Right lung (tissue), 5 donors: ENCODE data around the gene RBFOX2. TPM values are rescaled to one million over a fixed set of nuclear protein-coding genes. Genes with fewer than 3 reads are reported as not detected.
"Not testable (repeated sequence)": the region's sequence is repeated elsewhere in the genome, so short reads cannot be mapped to it uniquely, and the experiment has no call there.

Experiments used
- DNase-seq, 2 donors: peaks; one replicate each; pipeline ENCODE4 v3.0.0-alpha.2; 2013
- polyA plus RNA-seq, 5 donors: library from polyadenylated mRNA; unstranded; fragments of 120-200 nt; gene quantifications; one replicate each; pipeline versions ENCODE4 v1.2.1 to v1.2.3, GENCODE V29; 2013; ENCODE audit warnings: inconsistent platforms in 1 of 5, low replicate concordance in 1 of 5; ENCODE audit not compliant: insufficient read length in 5 of 5, insufficient read depth in 1 of 5

Gene RBFOX2
- polyA plus RNA-seq, 5 donors, result 121 to 167 (median 156) TPM

DNA sequence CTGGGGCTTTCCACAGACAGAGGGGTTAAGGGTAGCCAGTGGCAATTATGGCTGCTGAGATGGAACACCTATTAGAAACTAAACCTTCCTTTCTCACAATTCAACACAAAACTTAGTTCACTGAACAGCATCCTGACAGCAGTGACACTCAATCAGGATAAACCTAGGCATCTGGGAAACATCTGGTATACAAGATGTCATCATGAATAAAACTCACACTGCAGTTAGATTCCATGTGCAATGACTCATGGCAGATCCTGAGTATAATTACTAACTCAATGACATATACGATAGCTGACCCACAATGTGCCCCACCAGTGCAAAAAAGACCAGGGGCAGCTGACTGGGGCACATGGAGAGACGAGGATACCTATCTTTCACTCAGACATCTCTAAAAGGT is 17.7 kb downstream of the RBFOX2 start:
- DNase-seq, result no peak

DNA sequence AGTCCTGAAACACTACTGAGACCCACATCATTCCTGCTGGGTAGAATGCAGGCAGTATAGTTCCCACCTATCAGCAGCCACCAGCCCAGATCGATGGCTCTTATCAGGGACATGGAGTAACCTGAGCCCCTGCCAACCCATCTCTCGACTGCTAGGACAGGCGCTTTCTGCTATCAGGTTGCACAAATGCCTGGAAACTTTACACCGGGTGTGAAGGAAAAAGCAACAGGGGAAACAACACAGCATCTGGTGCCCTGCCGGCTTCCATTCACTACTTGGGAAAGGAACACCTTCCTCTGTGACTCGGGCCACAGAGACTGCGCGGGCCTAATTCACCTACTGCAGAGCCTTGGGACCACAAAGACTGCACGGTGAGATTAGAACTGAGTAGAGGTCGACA is 18.5 kb downstream of the RBFOX2 start:
- DNase-seq, result no peak

GRCh38 chr22:36009085-36009484 is 19.5 kb downstream of the RBFOX2 start:
- no peak for DNase-seq

GRCh38 chr22:36008565-36008964 is 20.1 kb downstream of the RBFOX2 start:
- DNase-seq, result no peak

- no peak for DNase-seq
Measured at GRCh38 chr22:36008131-36008530, 20.5 kb downstream of the RBFOX2 start.

DNA sequence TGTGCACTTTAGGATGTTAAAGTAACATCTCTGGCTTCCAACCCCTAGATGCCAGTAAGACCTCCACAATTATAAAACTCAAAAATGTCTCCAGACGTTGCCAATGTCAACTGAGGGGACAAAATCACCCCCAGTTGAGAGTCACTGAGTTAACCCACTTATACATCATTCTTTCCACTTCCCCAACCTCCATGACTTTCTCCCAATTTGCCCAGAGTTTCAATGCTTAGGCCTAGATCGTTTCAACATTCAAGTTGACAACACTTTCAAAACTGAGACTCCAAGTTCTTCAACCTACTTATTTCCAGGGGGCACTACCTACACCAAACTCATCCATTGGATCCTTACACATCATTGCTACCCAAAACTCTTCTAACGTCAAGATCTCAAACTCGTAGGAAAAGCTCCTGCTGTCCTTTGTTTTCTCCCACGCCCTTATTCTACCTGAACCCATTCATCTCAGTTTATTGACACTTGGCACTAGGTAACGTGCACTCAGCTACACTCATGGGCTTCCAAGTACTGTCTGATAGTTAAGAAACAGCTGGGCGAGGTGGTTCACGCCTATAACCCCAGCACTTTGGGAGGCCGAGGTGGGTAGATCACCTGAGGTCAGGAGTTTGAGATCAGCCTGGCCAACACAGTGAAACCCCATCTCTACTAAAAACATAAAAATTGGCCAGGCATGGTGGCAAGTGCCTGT is 24.5 kb downstream of the RBFOX2 start:
- DNase-seq, result no peak

DNA sequence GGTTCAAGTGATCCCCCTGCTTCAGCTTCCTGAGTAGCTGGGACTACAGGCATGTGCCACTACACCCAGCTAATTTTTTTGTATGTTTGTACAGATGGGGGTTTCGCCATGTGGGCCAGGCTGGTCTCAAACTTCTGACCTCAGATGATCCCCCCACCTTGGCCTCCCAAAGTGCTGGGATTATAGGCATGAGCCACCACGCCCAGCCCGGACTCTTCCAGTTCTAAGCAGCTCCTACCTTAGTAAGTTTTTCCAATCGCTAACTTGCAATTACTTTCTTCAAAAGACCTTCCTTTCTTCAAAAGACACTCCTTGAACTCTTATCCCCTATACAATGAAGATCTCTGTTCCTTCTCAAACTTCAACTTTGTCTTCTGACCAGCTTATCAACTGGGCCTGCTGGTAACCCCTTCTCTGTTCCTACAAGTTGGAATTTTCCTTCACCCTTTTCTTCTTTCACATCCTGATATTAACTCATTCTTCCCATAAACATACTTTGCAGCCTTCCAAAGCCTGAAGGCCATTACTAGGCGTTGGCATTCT is 25.8 kb downstream of the RBFOX2 start:
- DNase-seq, result no peak

DNA sequence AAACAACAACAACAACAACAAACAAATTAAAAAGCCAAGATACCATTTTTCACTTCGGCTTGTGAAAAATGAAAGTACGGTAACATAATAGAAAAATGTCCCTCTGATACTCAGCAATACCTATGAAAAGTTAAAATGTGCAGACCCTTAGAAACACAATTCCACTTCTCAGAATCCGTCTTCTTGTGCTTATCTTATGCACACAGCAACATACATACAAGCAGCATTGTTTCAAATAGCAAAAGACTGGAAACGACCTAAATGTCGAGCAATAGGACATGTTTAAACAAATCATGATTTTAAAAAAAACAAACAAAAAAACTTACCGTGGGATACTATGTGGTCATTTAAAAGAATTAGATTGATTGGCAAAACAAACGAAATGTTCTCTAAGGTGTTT is 26.5 kb downstream of the RBFOX2 start:
- no peak for DNase-seq

GRCh38 chr22:35998748-35999147 is 29.9 kb downstream of the RBFOX2 start:
- no peak for DNase-seq

DNA sequence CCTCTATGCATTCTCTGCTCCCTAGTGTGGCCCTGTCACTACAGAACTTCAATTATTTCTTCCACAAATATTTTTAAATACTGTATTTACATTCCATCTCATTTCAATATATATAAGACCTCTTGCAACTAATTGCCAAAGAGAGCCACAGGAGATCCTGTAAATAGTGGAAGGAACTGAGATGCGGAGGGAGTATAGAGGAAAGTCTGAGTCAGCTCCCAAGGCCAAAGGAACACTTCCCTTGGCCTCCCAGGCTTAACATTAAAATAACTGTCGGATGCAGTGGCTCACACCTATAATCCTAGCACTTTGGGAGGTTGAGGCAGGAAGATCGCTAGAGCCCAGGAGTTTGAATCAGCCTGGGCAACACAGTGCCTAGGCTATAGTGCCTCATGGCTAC is 31.2 kb downstream of the RBFOX2 start:
- DNase-seq, result no peak

DNA sequence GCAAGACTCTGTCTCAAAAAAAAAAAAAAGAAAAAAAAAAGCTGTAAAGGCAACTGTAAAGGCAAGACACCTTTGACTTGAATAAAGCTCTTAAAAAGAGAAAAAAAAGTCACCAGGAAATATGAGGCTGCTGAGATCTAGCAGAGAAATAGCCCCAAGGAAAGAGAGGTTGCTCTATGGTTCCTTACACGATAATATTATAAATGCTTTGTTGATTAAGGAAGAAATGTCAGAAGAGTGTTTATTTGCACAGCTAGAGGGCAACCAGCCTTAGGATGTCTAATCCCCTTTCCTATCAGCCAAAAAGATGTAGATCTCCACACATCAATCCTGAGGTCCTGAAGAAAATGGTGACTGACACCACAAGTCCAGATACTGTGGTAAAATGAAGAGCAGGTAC is 32.0 kb downstream of the RBFOX2 start:
- DNase-seq, result no peak

GRCh38 chr22:35995772-35996171 is 32.9 kb downstream of the RBFOX2 start:
- peak; percentile 95 to 97 for DNase-seq

DNA sequence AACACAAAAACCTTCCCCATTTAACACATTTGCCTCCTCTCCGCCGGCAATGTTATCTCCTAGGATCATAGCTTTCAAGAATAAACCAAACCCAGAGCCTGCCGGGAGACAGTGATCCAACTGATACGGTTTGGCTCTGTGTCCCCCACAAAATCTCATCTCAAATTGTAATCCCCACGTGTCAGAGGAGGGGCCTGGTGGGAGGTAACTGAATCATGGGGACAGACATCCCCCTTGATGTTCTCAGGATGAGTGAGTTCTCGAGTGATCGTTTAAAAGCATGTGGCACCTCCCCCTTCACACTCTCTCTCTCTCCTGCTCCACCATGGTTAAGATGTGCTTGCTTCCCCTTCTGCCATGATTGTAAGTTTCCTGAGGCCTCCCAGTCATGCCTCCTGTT is 33.3 kb downstream of the RBFOX2 start:
- DNase-seq, result peak; percentile 49 to 68

GRCh38 chr22:35993727-35994126 is 34.9 kb downstream of the RBFOX2 start:
- DNase-seq, result not testable (repeated sequence)

- no peak for DNase-seq
Measured at GRCh38 chr22:35993048-35993714, 35.4 kb downstream of the RBFOX2 start.

DNA sequence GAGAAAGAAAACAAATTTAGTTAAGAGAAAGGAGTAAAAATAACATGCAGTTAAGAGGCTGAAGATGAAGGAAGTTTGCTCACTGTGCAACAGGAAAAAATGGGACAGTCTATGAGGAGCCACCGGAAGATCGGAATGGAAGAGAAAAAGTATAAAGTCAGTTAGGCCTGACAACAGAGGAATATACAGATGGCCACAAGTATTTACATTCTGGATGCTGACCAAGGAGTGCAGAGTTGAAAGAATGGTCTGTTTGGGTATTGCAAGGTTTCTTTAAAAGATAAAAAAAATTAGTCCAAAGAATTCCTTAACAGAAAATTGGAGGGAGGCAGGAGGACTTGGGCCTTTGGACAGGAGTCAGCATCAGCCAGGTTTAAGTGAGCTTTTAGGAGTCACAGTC is 37.5 kb downstream of the RBFOX2 start:
- DNase-seq, result no peak

DNA sequence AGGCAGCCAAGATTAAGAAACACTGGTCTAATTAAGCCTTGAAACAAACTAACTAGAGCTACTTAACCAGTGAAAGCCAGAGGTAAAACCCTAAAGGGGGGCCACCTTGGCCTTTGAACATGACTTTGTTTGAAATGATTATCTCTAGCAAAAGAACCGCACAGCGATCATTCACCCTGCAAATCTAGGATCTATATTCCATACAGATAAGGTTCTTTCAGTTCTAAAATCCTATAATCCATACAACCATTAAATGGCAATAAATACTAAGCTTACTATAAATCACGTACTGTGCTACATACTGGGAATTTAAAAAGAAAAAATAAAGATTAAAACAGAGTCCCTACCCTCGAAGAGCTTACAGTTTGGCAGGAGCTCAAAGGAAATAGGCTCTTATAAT is 40.6 kb downstream of the RBFOX2 start:
- DNase-seq, result no peak

DNA sequence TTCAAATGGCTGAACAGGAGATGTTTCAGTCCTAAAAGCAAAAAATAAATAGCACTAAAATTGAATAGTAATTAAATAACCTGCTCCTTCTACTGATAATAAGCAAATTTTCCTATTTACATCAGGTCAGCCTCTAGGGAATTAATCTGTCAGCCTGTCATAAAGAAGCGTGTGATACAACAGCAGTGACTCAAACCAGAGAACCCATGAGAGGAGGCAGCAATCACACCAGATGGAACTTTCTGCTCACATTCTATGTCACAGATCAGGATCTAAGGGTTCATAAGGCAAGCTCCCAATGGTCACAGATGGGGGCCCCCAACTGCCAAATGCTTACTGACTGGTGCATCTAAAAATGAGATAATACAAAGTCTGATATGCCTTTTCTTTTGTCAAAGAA is 41.1 kb downstream of the RBFOX2 start:
- DNase-seq, result no peak

GRCh38 chr22:35986088-35986487 is 42.5 kb downstream of the RBFOX2 start:
- no peak for DNase-seq

DNA sequence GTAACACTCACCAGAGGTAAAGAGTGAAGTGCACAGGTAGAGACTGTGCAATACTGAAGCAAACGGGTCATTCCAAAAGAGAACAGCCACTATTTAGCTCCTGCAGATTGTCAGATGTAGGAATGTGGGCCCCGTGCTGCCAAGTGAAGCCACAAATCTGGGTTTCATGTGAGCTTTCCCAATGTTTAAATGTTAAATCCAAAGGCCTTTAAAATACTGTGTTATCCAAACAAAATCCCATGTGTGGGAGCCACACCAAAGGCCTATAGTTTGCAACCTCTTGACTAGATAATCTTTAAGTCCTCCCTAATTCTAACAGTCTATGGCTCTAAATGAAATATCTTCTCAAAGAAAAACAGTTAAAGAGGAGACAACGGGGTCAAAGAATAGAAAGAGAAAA is 43.3 kb downstream of the RBFOX2 start:
- no peak for DNase-seq

DNA sequence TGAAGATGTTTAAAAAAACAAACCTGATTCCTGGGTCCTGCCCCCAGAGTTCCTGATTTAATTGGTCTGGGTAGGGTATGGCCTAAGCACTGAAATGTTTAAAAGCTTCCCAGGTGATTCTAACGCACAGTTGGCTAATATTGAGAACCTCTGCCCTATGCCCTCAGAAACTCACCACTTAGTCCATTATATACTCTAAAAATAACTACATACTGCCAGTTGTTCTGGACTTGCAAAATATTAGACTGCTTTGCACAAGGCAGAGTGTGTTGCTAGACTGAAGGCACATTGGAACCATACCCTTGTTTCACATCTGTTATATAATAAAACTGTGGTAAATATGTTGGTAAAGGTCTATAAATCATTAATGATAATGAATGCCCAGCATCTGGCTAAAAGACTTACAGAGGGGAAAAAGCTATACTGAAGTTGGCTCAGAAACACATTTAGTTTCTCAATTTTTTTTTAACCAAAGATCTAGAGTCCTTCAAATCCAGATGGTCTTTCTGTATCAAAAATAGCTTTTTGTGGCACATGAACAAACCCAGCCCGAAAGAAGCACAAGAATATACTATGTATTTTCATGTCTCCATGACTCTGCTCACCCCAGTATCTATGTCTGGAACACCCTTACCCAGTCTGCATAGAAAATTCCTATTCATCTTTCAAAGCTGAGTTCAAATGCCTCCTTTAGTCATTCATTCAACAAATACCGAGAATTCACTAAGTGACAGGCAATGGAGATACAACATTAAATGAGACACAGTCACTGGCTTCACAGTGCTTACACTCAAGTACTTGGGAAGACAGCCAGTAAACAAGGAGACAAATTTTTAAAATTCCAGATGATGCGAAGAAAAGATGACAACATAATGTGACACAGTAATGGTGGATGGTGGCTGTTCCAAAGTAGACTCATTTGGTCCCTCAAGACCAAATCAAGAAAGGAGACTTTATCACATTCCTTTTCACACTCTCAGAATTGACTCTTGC is 44.1 kb downstream of the RBFOX2 start:
- no peak for DNase-seq

GRCh38 chr22:35981900-35982299 is 46.7 kb downstream of the RBFOX2 start:
- no peak for DNase-seq
